Jurkat, Clone E6-1 (cell line): ENCODE results near the gene TTF1.

ENCODE experiments used
- DNase-seq: peaks from one replicate; pipeline ENCODE4 v3.0.0-alpha.2; 2011; ENCODE audit warnings: low read depth, low spot score
- H3K4me3 ChIP-seq: 2 replicates; pipeline ENCODE4 v1.5.1; 2011; ENCODE audit warnings: mild to moderate bottlenecking, low read length, control low read depth, moderate library complexity

The TTF1 gene

GRCh38 chr9:132372177-132373095, 34.2 kb downstream of the TTF1 start:
- no peak overlapping the region for H3K4me3 ChIP-seq
- no peak for DNase-seq

DNA sequence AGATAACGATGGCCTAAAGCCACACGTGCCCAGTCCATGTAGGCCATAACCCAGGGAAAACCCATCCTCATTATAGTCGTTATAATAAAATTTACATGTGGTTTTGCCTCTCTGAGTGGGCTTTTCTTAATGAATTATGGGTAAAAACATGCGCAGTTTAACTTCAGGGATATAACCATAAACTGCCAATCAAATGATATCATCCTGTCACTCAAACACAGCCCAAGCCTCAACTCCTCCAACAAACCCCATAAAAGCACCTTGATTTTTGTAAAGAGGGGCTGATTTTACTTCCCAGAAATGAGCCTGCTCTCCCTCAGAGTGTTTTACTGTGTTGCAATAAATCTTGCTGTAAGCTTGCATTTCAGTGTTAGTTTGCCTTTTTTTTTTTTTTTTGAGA, 36.0 kb downstream of the TTF1 start:
- no peak for DNase-seq
- no peak overlapping the region for H3K4me3 ChIP-seq

DNA sequence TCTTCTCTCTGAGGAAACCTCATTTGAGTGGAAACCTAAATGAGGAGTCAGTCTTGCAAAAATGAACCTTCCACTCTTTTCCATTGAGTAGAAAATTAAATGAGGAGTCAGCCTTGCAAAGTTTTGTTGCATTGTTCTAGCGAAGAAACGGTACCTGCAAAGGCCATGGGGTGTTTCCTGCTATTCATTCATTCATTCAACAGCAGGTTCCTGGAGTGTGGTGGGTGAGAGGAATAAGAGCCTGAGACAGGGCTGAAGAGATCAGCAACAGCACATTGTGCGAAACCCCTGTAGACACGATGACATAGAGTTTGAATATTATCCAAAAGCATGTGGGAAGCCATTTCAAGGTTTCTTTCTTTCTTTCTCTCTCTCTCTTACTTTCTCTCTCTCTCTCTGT, 37.2 kb downstream of the TTF1 start:
- no peak for DNase-seq

GRCh38 chr9:132367613-132368313, 38.9 kb downstream of the TTF1 start:
- H3K4me3 ChIP-seq, result no peak overlapping the region
- DNase-seq, result no peak

More for the DNA sequence above, 37.2 kb downstream of the TTF1 start:
- no peak overlapping the region for H3K4me3 ChIP-seq

DNA sequence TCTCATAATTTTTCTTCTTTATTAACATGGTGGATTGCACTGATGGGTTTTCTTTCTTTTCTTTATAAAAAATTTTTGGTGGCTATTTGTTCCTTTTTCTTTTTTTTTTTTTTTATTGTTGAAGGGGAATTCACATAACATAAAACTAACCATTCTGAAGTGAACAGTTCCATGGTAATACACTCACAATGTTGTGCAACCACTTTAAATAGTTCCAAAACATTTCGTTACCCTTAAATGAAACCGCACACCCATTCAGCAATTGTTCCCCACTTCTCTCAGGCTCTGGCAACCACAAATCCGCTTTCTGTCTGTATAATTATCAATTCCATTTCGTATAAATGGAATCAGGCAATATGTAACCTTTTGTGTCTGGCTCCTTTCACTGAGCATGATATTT, 40.2 kb downstream of the TTF1 start:
- DNase-seq, result no peak
- no peak overlapping the region for H3K4me3 ChIP-seq

DNA sequence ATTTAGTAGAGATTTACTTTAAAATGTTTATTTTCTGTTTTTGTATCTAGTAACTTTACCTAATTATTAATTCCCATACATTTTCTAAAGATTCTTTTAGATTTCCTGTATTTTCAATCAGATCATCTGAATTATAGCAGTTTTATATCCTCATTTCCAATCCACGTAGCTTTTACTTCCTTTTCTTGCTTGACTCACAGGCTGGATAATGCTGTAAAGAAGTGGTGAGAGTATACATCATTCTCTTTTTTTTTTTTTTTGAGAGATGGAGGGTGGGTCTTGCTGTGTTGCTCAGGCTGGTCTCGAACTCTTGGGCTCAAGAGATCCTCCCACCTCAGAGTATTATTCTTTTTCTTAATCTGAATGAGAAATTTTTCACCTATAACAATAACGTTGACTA, 40.7 kb downstream of the TTF1 start:
- no peak overlapping the region for H3K4me3 ChIP-seq
- no peak for DNase-seq

- no peak for DNase-seq
These were observed 42.6 kb downstream of the TTF1 start for GRCh38 chr9:132364068-132364467.

GRCh38 chr9:132357764-132358163, 48.9 kb downstream of the TTF1 start:
- H3K4me3 ChIP-seq, result no peak overlapping the region
- DNase-seq, result no peak

More at GRCh38 chr9:132364068-132364467, 42.6 kb downstream of the TTF1 start:
- H3K4me3 ChIP-seq, result no peak overlapping the region

GRCh38 chr9:132356324-132356924, 50.2 kb downstream of the TTF1 start:
- DNase-seq, result no peak
- no peak overlapping the region for H3K4me3 ChIP-seq

GRCh38 chr9:132354637-132355355, 51.8 kb downstream of the TTF1 start, which contains the start of gene SETX:
Gene SETX (minus strand): TSS chr9:132354986. CDS start chr9:132349428, 5,558 bp downstream.
- H3K4me3 ChIP-seq, result peak within 1 kb of the TSS; percentile 87
- peak; percentile 88 for DNase-seq

DNA sequence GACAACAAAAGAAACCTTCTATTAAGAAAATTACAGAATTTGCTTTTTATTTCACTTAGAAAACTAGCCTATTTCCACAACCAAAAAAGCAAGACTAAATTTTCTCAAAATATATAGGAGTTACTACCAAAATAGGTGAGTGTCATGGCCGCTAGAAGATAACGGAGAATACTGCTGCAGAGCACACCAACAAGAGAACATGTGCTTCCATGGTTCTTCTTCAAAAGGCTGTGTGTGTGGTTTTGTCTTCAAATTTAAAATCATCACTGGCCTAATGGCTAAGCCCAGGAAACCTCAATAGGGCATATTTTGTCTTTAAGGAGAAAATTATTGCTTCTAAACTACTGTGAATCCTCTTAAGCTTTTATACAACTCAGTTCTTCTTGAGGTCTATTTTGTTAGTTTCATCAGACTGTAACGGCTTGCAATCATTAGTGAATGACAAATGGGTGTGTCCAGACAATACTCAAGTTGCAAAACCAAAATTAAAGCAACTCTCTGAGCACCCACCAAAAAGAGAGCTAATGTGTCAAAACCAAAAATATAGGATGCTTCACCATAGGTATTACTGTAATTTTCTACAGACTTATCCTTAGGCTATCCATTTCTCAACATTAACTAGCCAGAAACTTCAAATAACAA, 55.1 kb downstream of the TTF1 start:
- peak overlapping the region; percentile 51 for H3K4me3 ChIP-seq
- peak; percentile 51 for DNase-seq

- peak; percentile 49 for DNase-seq
- peak overlapping the region; percentile 51 for H3K4me3 ChIP-seq
These were observed 55.8 kb downstream of the TTF1 start for GRCh38 chr9:132350861-132351315.

- H3K4me3 ChIP-seq, result no peak overlapping the region
- no peak for DNase-seq
These were observed 58.0 kb downstream of the TTF1 start for GRCh38 chr9:132348676-132349075.

GRCh38 chr9:132346177-132346576, 60.5 kb downstream of the TTF1 start:
- DNase-seq, result no peak
- no peak overlapping the region for H3K4me3 ChIP-seq

DNA sequence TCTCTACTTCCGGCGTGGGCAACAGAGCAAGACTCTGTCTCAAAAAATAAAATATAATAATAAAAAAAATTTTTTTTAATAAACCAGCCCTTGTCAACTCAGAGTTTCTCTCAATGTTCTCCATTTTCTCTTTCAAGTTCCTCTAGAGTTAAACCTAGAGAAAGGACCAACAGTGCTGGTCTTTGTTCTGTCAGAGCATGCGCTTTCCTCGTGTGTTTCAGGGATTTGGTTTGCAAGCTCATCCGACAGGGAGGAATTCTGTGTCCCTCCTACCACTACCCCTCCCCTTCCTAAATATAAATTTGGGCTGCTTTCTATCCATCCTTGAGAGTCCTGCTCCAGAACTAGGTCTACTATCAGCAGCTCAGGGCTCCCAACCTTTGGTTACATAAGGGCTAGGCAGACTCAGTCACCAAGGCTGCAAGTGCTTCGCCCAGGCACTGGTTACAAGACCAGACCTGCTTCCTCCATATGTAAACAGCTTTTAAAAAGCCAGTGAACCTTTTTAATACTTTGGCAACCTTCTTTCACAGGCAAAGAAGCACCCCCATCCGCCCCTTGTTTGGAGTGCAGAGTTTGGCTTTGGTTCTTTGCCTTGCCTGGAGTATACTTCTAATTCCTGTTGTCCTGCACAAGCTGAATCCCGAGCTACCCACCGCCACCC, 65.3 kb downstream of the TTF1 start:
- DNase-seq, result no peak
- no peak overlapping the region for H3K4me3 ChIP-seq

DNA sequence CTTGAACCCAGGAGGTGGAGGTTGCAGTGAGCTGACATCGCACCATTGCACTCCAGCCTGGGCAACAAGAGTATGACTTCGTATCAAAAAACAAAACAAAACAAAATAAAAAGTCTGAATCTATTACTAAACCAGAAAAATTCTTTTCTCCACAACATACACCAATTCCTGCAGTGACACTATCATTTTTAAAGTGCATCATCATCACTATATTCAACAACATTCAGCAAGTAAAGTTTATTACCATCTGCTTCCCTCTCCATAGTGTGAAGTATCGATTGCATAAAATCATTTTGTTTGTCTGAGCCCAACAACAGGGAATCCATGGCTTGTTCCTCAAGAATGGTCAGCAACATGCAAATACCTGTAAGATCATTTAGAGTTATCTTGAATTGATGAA, 72.3 kb downstream of the TTF1 start:
- H3K4me3 ChIP-seq, result no peak overlapping the region
- DNase-seq, result no peak

DNA sequence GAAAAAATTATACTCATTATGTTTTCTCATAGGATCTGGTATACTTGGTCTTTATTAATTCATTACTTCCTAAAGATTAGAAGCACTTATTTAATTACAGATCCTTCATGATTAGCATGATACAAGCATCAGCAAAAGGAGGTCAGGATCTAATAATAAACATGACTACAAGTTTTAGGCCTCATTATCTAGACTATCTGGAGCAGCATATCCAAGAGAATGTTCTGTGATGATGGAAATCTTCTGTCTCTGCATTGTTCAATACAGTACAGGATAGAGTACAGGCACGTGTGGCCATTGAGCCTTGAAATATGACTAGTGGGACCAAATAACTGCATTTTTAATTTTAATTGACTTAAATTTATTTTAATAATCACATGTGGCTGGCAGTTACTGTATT, 73.1 kb downstream of the TTF1 start:
- DNase-seq, result no peak
- no peak overlapping the region for H3K4me3 ChIP-seq

DNA sequence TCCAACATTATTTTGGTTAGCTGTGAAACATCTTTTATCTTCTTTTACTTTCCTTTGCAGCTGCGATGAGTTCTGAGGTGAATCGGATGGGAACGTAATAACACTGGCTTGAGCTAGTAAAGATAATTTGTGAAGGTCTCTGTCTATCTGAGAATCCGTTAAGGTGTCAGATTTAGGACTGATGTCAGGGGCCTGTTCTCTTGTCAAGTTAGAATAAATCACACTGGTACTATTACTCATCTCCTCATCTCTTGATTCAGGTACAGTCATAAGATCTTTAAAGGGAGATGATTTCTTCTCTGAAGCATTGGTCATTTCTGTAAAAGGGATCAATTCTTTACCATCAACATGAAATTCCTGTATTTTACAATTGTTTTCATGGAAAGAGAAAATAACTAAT, 78.1 kb downstream of the TTF1 start:
- DNase-seq, result no peak
- H3K4me3 ChIP-seq, result no peak overlapping the region
